D721Med (cell line): ENCODE measurements around the gene TXNDC15.

Source experiments
- DNase-seq: peaks from one replicate; pipeline ENCODE4 v3.0.0; 2011; ENCODE audit warnings: low spot score; ENCODE audit not compliant: insufficient read length
- FAIRE-seq: peaks from 2 replicates; lab custom pipeline; 2011; peaks lifted over from hg19 to GRCh38; lab: Jason Lieb, UNC
- TF ChIP-seq, protein P1 (sequence below): IDR thresholded peaks from 2 replicates; pipeline ENCODE4 v1.5.1; 2012; ENCODE audit warnings: mild to moderate bottlenecking, control low read depth; ENCODE audit not compliant: insufficient read depth; ENCODE audit errors: missing control alignments

The TXNDC15 gene

GRCh38 chr5:134948911-134949310, 74.7 kb downstream of the TXNDC15 start:
- DNase-seq: no peak
- FAIRE-seq: no peak
- TF ChIP-seq, protein P1, sequence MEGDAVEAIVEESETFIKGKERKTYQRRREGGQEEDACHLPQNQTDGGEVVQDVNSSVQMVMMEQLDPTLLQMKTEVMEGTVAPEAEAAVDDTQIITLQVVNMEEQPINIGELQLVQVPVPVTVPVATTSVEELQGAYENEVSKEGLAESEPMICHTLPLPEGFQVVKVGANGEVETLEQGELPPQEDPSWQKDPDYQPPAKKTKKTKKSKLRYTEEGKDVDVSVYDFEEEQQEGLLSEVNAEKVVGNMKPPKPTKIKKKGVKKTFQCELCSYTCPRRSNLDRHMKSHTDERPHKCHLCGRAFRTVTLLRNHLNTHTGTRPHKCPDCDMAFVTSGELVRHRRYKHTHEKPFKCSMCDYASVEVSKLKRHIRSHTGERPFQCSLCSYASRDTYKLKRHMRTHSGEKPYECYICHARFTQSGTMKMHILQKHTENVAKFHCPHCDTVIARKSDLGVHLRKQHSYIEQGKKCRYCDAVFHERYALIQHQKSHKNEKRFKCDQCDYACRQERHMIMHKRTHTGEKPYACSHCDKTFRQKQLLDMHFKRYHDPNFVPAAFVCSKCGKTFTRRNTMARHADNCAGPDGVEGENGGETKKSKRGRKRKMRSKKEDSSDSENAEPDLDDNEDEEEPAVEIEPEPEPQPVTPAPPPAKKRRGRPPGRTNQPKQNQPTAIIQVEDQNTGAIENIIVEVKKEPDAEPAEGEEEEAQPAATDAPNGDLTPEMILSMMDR: no peak

GRCh38 chr5:134949316-134949715, 75.1 kb downstream of the TXNDC15 start:
- TF ChIP-seq, protein P1: no peak
- FAIRE-seq (no peak), DNase-seq (no peak)
